ENCODE measurements around the gene KLK6. TPM values are rescaled to one million over a fixed set of nuclear protein-coding genes. Genes with fewer than 3 reads are reported as not detected.
A peak's percentile ranks its signal among the peaks of the same experiment; 100 is the strongest.

The KLK6 gene
- total RNA-seq, result not detected
- under 1 TPM; 0.15 to 0.47 (median 0.29) TPM for polyA plus RNA-seq (ENCODE audit: insufficient read length in 6 of 6)
- long read RNA-seq, donor 1, result 0 reads
- long read RNA-seq, donor 2, result 0 reads
- long read RNA-seq, donor 3, result 0 reads
- long read RNA-seq, donor 4, result 0 reads
- long read RNA-seq, donor 5, result 0 reads
- long read RNA-seq, donor 6, result 0 reads
- long read RNA-seq, donor 7, result 0 reads
- long read RNA-seq, donor 8, result 0 reads
- long read RNA-seq, donor 9, result 0 reads
- long read RNA-seq, donor 10, result 0 reads
- long read RNA-seq, donor 11, result 0 reads
- long read RNA-seq, donor 12, result 0 reads

- Histone ChIP-seq H3K4me3 (no peak within 1 kb of the TSS), H3K4me1 (no peaks in the 10 kb centered on the region), H3K27me3 (peaks cover 0 to 82% of the 10 kb centered on the region in 2 donors), H3K27ac (no peak within 1 kb of the TSS), H3K9me3 (no peaks in the 10 kb centered on the region), H3K36me3 (no peaks in the 10 kb centered on the region)
- ATAC-seq (no peak), DNase-seq (no peak)
- no peak for TF ChIP-seq CTCF (IDR thresholded peaks at IDR 0.05)
- intact Hi-C loops (cut with DNase I), result no loop called here
These were observed at the start of gene KLK6 for GRCh38 chr19:50969413-50969760. Gene KLK6, minus strand, starts transcription at chr19:50969591. Its CDS starts 1,487 bp downstream, at chr19:50968104.

- TF ChIP-seq CTCF (IDR thresholded peaks at IDR 0.05), result no peak
- Histone ChIP-seq H3K27ac (no peak overlapping the region), H3K4me1 (peaks cover 0 to 4% of the 10 kb centered on the region in 2 donors), H3K36me3 (no peaks in the 10 kb centered on the region), H3K27me3 (peaks cover 34 to 96% of the 10 kb centered on the region in 2 donors), H3K4me3 (peak overlapping the region in 1 of 2 donors; percentile 41), H3K9me3 (no peaks in the 10 kb centered on the region)
- intact Hi-C loops (cut with DNase I), result no loop called here
- ATAC-seq (peak; percentile 24), DNase-seq (peak in 2 of 4 donors; percentile 30 to 78)
These were observed 49.6 kb upstream of the KLK6 start for GRCh38 chr19:51018745-51019543.

- Histone ChIP-seq H3K9me3 (no peaks in the 10 kb centered on the region), H3K4me3 (no peak overlapping the region), H3K4me1 (peaks cover 0 to 4% of the 10 kb centered on the region in 2 donors), H3K27me3 (peaks cover 34 to 96% of the 10 kb centered on the region in 2 donors), H3K27ac (no peak overlapping the region), H3K36me3 (no peaks in the 10 kb centered on the region)
- intact Hi-C loops (cut with DNase I), result no loop called here
- ATAC-seq (peak; percentile 55), DNase-seq (peak in 2 of 4 donors; percentile 54 to 91)
- peak in 1 of 2 donors; percentile 67 for TF ChIP-seq CTCF (IDR thresholded peaks at IDR 0.05)
These were observed 47.6 kb upstream of the KLK6 start for GRCh38 chr19:51016798-51017683.

GRCh38 chr19:51015691-51016267 is 46.4 kb upstream of the KLK6 start:
- Histone ChIP-seq H3K4me1 (peaks cover 0 to 4% of the 10 kb centered on the region in 2 donors), H3K9me3 (no peaks in the 10 kb centered on the region), H3K27me3 (peaks cover 34 to 99% of the 10 kb centered on the region in 2 donors), H3K27ac (no peak overlapping the region), H3K36me3 (no peaks in the 10 kb centered on the region), H3K4me3 (no peak overlapping the region)
- intact Hi-C loops (cut with DNase I), result no loop called here
- ATAC-seq (no peak), DNase-seq (no peak)
- TF ChIP-seq CTCF (IDR thresholded peaks at IDR 0.05), result no peak
